ENCODE results near the gene SPRED2. TPM values are rescaled to one million over a fixed set of nuclear protein-coding genes. Genes with fewer than 3 reads are reported as not detected.

Gene SPRED2
- polyA plus RNA-seq, 1 donor from 2014 or later = 0.94 TPM

DNA sequence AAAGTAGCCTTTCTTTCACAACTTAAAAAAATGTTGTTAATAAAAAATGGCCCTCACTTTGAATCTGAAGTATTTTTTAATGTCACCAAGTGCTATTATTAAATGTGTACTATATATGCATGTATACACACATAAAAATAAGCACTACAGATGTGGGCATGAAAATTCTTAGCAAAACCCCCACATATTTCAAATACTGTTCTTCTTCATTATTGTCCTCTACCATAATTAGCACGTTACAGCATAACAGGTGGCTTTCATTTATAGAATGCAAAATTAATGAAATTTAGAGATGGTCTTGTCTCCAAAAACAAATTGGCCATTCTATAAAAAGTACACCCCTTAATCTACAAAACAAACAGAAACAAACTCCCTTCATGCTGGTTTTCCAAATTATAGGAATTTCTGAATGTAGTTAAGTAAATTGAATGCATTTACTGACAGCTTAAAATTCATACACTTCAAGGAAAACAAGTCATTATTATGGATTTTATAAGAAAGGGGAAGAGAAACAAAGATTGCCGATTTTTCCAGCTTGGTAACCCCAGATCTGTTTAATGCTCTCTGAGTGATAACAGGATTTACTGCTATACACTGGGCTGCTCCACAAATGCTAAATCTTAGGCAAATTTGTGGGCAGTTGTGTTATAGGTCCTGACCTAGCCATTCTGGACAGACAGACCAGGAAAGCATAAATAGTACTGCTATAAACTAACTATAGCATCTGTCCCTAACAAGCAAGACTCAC lies 67.2 kb downstream of the SPRED2 start:
- H3K9me3 Mint-ChIP-seq = no peaks in the 10 kb centered on the region
- H3K27ac Mint-ChIP-seq = no peak overlapping the region
- H3K4me3 Mint-ChIP-seq = no peak overlapping the region
- peaks cover 1% of the 10 kb centered on the region for H3K36me3 Mint-ChIP-seq
- peaks cover 0 to 5% (median under 1%) of the 10 kb centered on the region in 3 donors for H3K4me1 Mint-ChIP-seq
- H3K27me3 Mint-ChIP-seq = peaks cover 22% of the 10 kb centered on the region

- peaks cover 1% of the 10 kb centered on the region for H3K36me3 Mint-ChIP-seq
- peaks cover 24% of the 10 kb centered on the region for H3K27me3 Mint-ChIP-seq
- peaks cover 0 to 5% (median 0%) of the 10 kb centered on the region in 3 donors for H3K4me1 Mint-ChIP-seq
- H3K4me3 Mint-ChIP-seq = no peak overlapping the region
- H3K9me3 Mint-ChIP-seq = no peaks in the 10 kb centered on the region
- H3K27ac Mint-ChIP-seq = no peak overlapping the region
Measured at GRCh38 chr2:65363879-65364666, 68.3 kb downstream of the SPRED2 start.

DNA sequence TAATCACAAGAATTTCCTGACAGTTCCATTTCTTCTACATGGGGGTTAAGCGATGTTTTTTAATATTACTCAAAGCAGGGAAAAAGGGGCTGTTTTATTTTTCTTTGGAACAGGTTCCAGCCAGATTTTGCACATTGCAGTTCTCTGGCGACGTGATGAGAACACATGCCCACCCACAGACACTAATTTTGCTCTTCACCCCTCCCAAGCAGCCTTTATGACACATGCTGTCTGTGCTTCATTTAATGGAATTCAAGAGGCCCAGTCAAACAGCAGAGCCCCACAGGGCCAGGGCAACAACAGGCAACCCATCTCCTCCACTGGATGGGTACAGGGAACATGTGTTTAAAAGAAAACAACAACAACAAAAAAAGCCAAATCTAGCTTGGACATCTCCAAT lies 70.8 kb downstream of the SPRED2 start:
- Mint-ChIP-seq H3K27me3 (peaks cover 31% of the 10 kb centered on the region), H3K4me3 (no peak overlapping the region), H3K36me3 (no peaks in the 10 kb centered on the region), H3K4me1 (peaks cover 0 to 5% (median 0%) of the 10 kb centered on the region in 3 donors), H3K27ac (no peak overlapping the region), H3K9me3 (no peaks in the 10 kb centered on the region)

DNA sequence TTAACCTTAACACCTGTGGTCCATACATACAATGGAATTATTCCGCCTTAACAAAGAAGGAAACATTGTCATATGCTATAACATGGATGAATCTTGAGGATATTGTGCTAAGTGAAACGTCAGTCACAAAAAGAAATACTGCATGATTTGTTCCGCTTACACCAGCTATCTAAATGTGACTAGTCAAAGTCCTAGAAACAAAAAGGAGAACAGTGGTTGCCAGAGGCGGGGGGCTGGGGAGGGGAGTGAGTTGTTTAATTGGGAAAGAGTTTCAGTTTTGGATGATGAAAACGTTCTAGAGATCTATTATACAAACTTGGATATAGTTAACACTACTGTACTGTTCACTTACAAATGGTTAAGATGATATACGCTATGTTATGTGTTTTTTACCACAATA lies 72.0 kb downstream of the SPRED2 start:
- Mint-ChIP-seq H3K27me3 (peaks cover 35% of the 10 kb centered on the region), H3K9me3 (no peaks in the 10 kb centered on the region), H3K27ac (no peak overlapping the region), H3K4me3 (no peak overlapping the region), H3K4me1 (peaks cover 0 to 5% (median 0%) of the 10 kb centered on the region in 3 donors), H3K36me3 (no peaks in the 10 kb centered on the region)

DNA sequence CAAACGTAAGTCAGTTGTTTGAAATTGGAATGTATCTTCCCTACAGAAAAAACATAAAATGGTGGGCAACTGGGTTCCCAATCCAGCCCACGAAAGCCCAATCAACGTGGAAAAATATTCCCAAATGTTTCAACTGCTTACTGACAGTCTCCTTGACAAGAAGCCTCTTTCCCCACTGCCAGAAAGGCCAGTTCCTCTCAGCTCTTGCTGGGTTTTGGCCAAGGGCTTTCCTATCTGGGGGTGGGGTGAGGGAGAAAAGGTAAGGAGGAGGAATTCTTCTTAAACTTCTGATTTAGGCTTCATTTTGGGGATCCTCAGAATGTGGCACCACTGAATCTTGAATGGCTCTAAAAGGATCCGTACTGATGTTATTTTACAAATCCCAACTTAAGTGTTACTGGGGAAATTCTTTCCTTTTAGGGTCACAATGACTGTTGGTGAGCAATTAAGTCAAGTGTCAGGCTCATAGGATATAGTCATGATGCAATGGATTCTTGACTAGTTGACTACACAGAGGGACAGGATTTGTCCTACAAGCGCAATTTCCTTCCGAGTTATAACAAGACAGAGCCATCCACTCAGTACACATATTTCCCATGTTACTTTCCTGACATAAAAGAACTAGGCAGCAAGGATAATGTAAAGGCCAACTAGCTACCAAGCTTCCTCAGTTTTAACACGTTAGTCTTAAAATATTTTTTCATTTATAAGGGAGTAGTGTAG lies 73.6 kb downstream of the SPRED2 start:
- no peak overlapping the region for H3K4me3 Mint-ChIP-seq
- H3K4me1 Mint-ChIP-seq = no peaks in the 10 kb centered on the region
- peaks cover 34% of the 10 kb centered on the region for H3K27me3 Mint-ChIP-seq
- no peaks in the 10 kb centered on the region for H3K9me3 Mint-ChIP-seq
- no peak overlapping the region for H3K27ac Mint-ChIP-seq
- no peaks in the 10 kb centered on the region for H3K36me3 Mint-ChIP-seq

- H3K27ac Mint-ChIP-seq = no peak overlapping the region
- no peaks in the 10 kb centered on the region for H3K36me3 Mint-ChIP-seq
- no peaks in the 10 kb centered on the region for H3K4me1 Mint-ChIP-seq
- no peaks in the 10 kb centered on the region for H3K9me3 Mint-ChIP-seq
- no peak overlapping the region for H3K4me3 Mint-ChIP-seq
- peaks cover 32% of the 10 kb centered on the region for H3K27me3 Mint-ChIP-seq
Measured at GRCh38 chr2:65357959-65358294, 74.5 kb downstream of the SPRED2 start.

GRCh38 chr2:65357095-65357958 lies 75.1 kb downstream of the SPRED2 start:
- Mint-ChIP-seq H3K36me3 (no peaks in the 10 kb centered on the region), H3K4me3 (no peak overlapping the region), H3K9me3 (no peaks in the 10 kb centered on the region), H3K4me1 (no peaks in the 10 kb centered on the region), H3K27me3 (peaks cover 33% of the 10 kb centered on the region), H3K27ac (no peak overlapping the region)

DNA sequence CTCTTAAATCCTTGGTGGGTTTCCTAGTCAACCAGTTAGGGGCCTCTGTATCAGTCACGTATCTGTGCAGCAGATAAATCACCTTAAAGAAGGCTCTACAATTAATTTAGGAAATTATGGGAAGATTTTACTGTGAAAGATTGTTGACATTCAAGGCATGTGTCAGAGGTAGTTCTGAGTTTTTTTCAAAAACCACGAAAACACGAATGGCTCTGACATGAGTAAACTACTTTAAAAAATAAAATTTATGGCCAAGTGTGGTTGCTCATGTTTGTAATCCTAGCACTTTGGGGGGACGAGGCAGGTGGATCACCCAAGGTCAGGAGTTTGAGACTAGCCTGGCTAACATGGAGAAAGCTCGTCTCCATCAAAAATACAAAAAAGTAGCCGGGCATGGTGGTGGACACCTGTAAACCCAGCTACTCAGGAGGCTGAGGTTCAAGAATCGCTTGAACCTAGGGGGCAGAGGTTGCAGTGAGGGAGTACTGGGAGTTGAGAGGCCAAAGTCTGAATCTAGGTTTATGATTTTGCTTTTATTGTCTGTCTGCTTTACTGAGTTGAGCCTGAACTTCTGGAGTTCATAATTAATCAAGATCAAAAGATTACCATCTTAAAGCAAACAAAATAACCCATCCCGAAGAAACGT lies 77.1 kb downstream of the SPRED2 start:
- Mint-ChIP-seq H3K4me1 (peaks cover 0 to 2% (median 0%) of the 10 kb centered on the region in 3 donors), H3K27ac (no peak overlapping the region), H3K9me3 (no peaks in the 10 kb centered on the region), H3K4me3 (no peak overlapping the region), H3K36me3 (no peaks in the 10 kb centered on the region), H3K27me3 (peaks cover 23% of the 10 kb centered on the region)

GRCh38 chr2:65354773-65355172 lies 77.6 kb downstream of the SPRED2 start:
- no peak overlapping the region for H3K4me3 Mint-ChIP-seq
- no peaks in the 10 kb centered on the region for H3K36me3 Mint-ChIP-seq
- H3K27ac Mint-ChIP-seq = no peak overlapping the region
- peaks cover 0 to 2% (median 0%) of the 10 kb centered on the region in 3 donors for H3K4me1 Mint-ChIP-seq
- no peaks in the 10 kb centered on the region for H3K9me3 Mint-ChIP-seq
- H3K27me3 Mint-ChIP-seq = peaks cover 20% of the 10 kb centered on the region

GRCh38 chr2:65353927-65354326 lies 78.5 kb downstream of the SPRED2 start:
- Mint-ChIP-seq H3K27ac (no peak overlapping the region), H3K4me1 (peaks cover 0 to 2% (median 0%) of the 10 kb centered on the region in 3 donors), H3K4me3 (no peak overlapping the region), H3K36me3 (peaks cover 2% of the 10 kb centered on the region), H3K9me3 (no peaks in the 10 kb centered on the region), H3K27me3 (peaks cover 19% of the 10 kb centered on the region)

DNA sequence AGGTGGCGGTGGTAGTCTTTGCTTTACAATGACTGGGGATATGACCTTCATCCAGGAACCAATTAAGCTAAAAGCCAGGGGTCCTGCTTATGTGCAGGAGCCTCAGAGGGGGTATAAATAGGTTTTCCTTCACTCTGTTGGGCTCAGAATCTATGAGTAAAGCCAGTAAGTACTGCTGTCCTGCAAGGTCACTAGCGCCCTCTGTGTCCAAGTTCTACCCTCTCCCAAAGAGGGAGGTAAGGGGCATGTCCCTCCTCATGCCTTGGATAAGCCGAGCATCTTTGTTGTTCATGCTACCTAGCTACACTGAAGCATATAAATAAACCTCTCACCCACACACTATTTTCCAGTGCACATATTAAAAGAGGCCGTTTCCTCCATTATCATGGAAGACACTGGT lies 79.4 kb downstream of the SPRED2 start:
- H3K27me3 Mint-ChIP-seq = peaks cover 14% of the 10 kb centered on the region
- H3K4me1 Mint-ChIP-seq = peaks cover 0 to 2% (median 0%) of the 10 kb centered on the region in 3 donors
- H3K36me3 Mint-ChIP-seq = peaks cover 2% of the 10 kb centered on the region
- H3K27ac Mint-ChIP-seq = no peak overlapping the region
- H3K9me3 Mint-ChIP-seq = no peaks in the 10 kb centered on the region
- no peak overlapping the region for H3K4me3 Mint-ChIP-seq

DNA sequence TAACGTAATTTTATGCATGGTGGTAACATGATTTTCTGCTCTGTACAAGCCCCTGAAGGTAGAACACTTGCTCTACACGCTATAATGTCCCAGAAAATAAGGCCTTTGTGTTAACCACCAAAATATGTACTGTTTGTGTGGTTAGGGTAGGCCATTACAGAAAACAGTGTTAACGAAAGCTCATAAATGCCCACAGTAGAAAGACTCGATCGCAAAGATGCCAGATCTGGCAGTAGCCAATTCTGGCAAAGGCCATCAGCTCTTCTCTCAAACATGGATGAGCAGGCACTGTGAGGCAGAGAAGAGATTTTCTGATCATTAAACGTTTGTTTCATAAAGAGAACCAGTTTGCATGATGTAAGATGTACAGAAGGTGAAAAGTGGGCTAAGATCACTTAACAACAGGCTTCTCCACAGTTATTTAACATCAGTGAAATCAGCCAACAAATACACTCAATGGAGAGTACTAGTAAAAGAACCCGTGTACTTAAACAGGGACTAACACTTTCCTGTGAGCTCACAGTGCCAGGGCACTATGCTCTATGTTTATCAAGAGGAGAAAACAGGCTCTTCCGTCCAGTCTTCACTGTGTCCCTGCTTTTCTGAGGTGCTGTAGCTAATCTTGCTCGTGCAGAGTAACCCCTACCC lies 80.3 kb downstream of the SPRED2 start:
- peaks cover 0 to 2% (median 0%) of the 10 kb centered on the region in 3 donors for H3K4me1 Mint-ChIP-seq
- H3K9me3 Mint-ChIP-seq = no peaks in the 10 kb centered on the region
- no peak overlapping the region for H3K4me3 Mint-ChIP-seq
- H3K36me3 Mint-ChIP-seq = peaks cover 5% of the 10 kb centered on the region
- H3K27ac Mint-ChIP-seq = no peak overlapping the region
- peaks cover 19% of the 10 kb centered on the region for H3K27me3 Mint-ChIP-seq

DNA sequence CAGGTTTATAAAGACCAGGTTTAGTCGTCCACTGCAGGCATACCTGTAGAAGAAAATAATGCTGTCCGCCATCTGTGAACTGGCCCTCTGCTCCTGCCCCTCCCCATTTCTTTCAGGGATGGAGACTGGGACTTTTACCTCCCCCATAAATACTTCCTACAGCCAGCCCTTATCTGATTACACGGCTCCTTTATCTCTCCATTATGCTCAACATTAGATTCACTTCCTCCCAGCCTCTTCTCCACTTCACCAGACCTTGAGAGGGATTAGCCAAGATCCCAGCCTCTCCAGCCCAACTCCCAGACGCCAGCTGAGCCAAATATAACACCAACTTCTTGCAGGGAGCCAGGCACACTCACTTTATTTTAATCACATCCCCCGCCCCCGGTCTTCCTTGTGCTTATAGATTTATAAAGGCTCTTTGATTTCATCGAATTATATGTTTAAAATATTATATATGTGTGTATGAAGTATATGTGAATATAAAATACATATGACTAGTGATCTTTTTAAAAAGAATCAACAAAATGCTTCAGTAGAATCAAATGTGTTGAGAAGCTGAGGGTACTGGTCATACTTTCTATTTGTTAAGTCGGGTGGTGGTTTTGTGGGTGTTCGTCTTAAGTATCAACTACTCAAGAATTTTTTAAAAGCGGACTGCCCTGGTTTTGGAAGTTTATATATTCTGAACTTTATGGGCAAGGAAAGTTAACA lies 81.0 kb downstream of the SPRED2 start:
- Mint-ChIP-seq H3K4me1 (peaks cover 0 to 2% (median 0%) of the 10 kb centered on the region in 3 donors), H3K9me3 (peaks cover 0 to 4% (median 0%) of the 10 kb centered on the region in 3 donors), H3K27ac (no peak overlapping the region), H3K4me3 (no peak overlapping the region), H3K27me3 (peaks cover 18% of the 10 kb centered on the region), H3K36me3 (peaks cover 5% of the 10 kb centered on the region)
